HG02981 (cell line): Measurements from ENCODE around the gene R3HCC1L.
"Not testable (repeated sequence)": the region's sequence is repeated elsewhere in the genome, so short reads cannot be mapped to it uniquely, and the experiment has no call there.

Source experiments
- ATAC-seq: cut with Tn5 transposase; IDR thresholded peaks from one replicate; pipeline ENCODE4 v1.9.1; 2021; ENCODE audit warnings: mild to moderate bottlenecking, moderate library complexity; ENCODE audit not compliant: unreplicated experiment

Gene R3HCC1L

DNA sequence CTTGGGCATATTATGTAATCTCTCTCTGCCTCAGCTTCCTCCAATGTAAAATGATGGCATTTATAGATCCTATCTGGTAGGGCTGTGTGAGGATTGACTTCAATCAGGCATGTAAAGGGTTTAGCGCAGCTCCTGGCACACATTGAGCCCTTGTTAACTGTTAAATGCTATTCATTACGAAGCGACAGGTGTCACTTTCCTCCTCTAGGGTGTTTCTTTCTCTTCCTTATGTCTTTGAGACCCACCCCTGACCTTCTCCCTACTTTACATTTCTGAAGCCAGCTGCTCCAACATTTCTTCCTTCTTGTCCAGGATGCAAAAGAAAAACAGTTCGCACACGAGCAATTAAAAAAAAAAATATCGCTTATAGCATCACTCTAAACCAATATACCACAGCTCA is 5.7 kb upstream of the R3HCC1L start:
- ATAC-seq: no peak

- ATAC-seq: no peak
These were observed 2.8 kb upstream of the R3HCC1L start for GRCh38 chr10:98131619-98132018.

GRCh38 chr10:98133075-98133752 is 1.2 kb upstream of the R3HCC1L start:
- peak; percentile 46 for ATAC-seq

DNA sequence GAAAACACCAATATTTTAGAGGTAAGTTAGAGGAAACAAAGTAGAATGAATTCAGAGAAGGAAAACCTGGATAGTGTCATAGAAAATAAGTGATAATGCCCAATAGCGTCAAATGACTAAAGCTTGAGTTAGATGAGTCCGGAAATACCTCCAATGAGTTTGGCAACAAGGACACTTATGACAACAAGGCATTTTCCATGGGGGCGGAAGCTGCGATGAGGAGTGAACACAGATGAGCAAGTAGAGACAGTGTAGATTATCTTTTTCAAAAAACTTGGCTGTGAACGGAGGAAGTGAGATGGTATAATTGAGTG is 383 bp upstream of the R3HCC1L start:
- no peak for ATAC-seq

DNA sequence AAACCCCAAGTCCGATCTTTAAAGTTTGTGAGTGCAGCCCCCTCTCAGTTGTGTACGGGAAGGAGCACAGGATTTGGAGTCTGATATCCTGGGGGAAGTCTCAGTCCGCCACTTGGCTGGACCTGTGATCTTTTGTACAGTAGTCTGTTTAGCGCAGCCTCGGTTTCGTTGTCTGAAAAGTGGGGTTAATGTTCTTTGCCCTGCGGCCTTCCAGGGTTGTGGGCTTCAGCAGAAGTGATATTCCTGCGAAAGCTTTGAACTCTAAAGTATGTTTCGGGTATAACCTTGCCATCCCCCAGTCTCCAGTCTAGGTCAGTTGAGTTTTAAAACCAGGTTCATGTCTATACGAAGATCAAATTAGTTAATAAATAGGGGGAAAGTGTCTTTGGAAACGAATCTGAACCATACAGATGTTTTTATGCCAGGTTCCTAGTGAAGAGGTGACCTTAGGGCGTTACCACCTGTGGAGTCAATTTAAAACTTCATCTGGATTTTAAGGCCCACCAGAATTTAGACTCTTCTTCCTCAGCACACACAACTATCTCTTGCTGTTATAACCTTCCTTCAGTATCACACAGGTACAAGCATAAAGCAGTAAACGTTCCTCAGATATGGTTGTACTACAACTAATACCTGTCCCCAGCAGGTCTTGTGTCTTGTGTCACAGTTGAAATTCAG is 904 bp downstream of the R3HCC1L start:
- ATAC-seq: no peak

DNA sequence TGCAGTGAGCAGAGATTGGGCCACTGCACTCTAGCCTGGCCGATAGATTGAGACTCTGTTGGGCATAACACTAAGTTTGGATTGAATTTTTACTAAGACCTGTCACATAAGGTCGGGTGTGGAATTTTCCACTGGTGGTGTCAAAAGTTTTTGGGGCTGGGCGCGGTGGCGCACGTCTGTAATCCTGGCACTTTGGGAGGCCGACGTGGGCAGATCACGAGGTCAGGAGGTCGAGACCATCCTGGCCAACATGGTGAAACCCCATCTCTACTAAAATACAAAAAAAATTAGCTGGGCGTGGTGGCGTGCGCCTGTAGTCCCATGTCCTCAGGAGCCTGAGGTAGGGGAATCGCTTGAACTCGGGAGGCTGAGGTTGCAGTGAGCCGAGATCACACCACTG is 2.3 kb downstream of the R3HCC1L start:
- not testable (repeated sequence) for ATAC-seq

- no peak for ATAC-seq
These were observed 3.6 kb downstream of the R3HCC1L start for GRCh38 chr10:98138031-98138430.

GRCh38 chr10:98139431-98139830 is 5.0 kb downstream of the R3HCC1L start:
- no peak for ATAC-seq

- ATAC-seq: no peak
These were observed 7.1 kb downstream of the R3HCC1L start for GRCh38 chr10:98141484-98142073.

- ATAC-seq: no peak
These were observed 10.5 kb downstream of the R3HCC1L start for GRCh38 chr10:98144985-98145384.

DNA sequence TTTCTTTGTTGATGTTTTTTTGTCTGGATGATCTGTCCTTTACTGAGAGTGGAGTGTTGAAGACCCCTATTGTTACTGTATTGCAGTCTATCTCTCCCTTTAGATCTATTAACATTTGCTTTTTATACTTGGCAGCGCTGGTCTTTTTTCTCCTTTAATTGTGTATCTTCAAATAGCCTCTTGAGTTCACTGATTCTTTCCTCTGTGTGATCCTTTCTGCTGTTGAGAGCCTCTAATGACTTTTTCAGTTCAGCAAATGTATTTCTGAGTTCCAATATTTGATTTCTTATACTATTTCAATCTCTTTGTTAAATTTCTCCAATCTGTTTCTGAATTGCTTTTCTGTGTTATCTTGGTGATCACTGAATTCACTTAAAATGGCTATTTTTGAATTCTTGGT is 15.4 kb downstream of the R3HCC1L start:
- ATAC-seq: no peak

DNA sequence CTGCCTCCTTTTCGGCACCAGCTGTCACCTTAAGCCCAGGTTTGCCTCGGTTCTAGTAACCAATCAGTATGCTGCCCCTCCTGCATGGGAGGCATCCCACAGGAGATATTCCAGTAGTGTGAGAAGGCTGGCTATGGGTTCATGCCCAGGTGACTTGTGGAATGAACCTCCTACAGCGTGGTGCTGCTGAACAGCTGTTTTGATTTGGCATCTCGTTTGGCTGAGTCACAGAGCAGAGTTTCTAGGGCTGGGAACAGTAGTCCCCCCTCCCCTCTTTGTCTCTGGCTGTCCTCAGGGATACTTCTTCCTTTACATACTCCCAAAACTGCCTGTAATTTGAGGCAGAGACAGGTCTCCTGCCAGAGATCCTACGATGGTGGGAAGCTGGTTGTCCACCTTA is 16.1 kb downstream of the R3HCC1L start:
- ATAC-seq: no peak

- not testable (repeated sequence) for ATAC-seq
These were observed 18.3 kb downstream of the R3HCC1L start for GRCh38 chr10:98152778-98153177.

GRCh38 chr10:98153213-98153958 is 18.9 kb downstream of the R3HCC1L start:
- not testable (repeated sequence) for ATAC-seq

DNA sequence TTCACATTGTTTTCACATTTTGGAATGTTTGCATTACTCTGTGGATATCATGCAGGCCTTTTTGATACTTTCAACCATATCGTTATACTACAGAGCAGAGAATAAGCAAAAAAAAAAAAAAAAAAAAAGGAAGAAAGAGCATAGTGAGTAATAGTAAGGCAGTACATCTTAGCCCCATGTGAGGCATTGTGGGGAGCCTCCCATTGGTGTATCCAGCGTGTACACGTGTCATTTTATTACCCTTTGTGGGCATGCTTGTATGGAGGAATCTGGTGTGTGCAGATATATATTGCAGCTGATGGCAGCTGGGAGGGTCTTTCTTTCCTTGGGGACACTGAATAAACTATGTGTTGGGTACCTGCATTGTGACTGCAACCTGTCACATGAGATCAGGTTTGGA is 19.6 kb downstream of the R3HCC1L start:
- no peak for ATAC-seq

DNA sequence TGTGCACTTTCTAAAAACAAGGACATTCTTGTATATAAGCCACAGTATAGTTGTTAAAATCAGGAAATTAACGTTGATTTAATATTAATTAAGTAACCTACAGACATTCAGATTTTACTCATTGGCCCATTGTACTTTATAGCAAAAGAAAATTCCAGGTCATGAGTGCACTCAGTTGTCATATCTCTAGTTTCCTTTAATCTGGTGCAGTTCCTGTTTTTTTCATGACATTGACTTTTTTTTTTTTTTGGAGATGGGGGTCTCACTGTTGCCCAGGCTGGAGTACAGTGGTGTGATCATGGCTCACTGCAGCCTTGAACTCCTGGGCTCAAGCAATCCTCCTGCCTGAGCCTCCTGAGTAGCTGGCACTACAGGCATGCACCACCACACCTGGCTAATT is 24.1 kb downstream of the R3HCC1L start:
- ATAC-seq: no peak

GRCh38 chr10:98163941-98164340 is 29.5 kb downstream of the R3HCC1L start:
- ATAC-seq: no peak

- peak; percentile 47 for ATAC-seq
These were observed 32.7 kb downstream of the R3HCC1L start for GRCh38 chr10:98167191-98167590.

DNA sequence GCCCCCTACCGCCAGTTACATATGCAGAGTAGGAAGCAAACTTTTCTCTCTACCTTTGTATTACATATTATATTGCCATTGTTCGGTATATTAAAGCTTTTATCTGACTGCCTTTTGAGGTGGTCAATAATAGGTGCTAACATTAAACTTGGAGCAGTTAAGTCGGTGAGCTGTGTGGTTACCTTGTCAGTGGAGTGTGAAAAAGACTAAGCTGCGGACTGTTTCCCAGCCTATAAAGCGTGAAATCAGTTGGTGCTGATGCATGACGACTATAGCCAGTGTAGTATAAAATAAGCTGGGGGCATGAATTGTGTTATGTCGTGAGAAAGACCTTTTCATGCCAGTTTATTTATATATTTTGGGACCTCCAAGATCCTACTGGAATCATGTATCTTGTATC is 33.7 kb downstream of the R3HCC1L start:
- peak; percentile 44 for ATAC-seq

- no peak for ATAC-seq
These were observed 34.3 kb downstream of the R3HCC1L start for GRCh38 chr10:98168766-98169165.

DNA sequence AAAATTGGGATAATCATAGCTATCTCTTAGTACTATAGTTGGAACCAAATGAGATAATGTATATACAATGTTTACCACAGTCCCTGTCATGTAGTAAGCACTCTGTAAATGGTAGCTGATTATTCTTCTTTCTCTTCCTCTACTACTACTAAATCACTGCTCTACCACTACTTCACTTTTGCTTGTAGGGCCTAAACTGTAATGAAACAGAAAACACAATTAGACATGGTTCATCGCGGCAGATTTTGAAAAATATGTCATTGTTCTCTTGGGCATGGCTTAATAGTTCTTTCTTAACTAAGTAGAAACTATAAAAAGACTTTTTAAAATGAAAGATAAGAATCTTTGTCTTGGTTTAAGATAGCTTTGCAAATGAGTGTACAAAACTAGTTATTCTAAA is 34.9 kb downstream of the R3HCC1L start:
- no peak for ATAC-seq
